Erythroblast (primary cell): Measurements from ENCODE around the gene PLB1.

ENCODE experiments used
- GATA1 ChIP-seq: IDR thresholded peaks from 2 replicates; pipeline ENCODE4 v1.6.1; 2011; ENCODE audit warnings: low read depth, mild to moderate bottlenecking, control low read depth, low read length, moderate library complexity
- POLR2A ChIP-seq: IDR thresholded peaks from 2 replicates; pipeline ENCODE4 v1.6.1; 2011; ENCODE audit warnings: mild to moderate bottlenecking, low read length

GRCh38 chr2:28528206-28528605 lies 32.3 kb downstream of the PLB1 start:
- TF ChIP-seq POLR2A (no peak), GATA1 (no peak)
